HG03354 (cell line): ENCODE measurements around the gene CNP.
A peak's percentile ranks its signal among the peaks of the same experiment; 100 is the strongest.
"Not testable (repeated sequence)": the region's sequence is repeated elsewhere in the genome, so short reads cannot be mapped to it uniquely, and the experiment has no call there.

Experiments used
- ATAC-seq: cut with Tn5 transposase; IDR thresholded peaks from one replicate; pipeline ENCODE4 v1.9.1; 2021; ENCODE audit warnings: mild to moderate bottlenecking; ENCODE audit not compliant: unreplicated experiment, poor library complexity, severe bottlenecking

CNP gene

DNA sequence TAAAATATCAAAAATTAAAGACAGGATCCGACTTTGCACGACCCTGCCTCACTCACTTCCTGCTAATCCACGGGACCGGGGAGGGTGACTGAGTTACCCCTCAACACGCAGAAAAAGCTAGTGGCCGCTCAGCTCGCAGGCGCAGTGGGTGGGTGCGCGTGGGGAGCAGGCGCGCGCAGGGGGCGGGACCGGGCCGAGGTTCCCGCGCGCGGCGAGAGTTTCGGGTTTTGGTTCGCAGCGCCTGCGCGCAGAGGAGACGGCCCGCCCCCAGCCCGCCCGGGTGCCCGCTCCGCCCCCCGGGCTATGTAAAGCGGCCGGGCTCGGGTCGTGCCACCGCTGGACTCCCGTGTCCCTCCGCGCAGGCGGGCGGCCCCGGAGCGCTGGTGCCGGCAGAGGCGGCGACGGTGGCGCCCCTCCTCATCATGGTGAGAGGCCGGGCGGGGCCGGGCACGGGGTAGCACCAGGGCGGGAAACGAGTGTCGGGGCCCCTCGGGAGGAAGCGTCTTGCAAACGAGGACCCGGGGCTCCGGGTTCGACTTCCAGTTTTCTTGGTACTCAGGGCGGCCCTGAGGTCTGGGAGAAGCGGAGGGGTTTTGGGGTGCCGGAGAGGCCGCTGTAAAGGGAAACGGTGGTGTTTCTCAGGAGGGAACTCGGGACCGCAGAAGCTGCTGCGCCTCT is at the start of gene CNP:
TSS of gene CNP (plus strand) at position 333 of the 678 bp plus-strand sequence. CDS start at position 423, 90 bp downstream.
- ATAC-seq, result peak; percentile 71

DNA sequence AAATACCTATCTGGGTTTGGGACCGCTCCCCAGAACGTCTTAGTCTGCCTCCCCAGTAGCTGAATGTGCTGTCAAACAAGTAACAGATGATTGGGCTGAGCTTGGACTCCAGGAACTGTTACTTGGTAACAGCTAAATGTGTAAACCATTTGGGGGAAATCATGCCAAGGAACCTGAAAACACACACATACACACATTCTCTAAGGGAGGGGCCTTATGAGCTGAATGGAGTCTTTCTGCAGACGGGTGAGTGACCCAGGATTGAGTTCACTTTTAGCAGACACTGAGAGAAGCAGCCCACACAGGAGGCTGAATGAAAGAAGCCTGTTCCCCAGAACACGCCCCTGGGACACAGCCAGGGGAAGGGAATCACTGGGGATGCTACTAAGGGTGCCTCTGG is 49.4 kb upstream of the CNP start:
- ATAC-seq, result no peak

DNA sequence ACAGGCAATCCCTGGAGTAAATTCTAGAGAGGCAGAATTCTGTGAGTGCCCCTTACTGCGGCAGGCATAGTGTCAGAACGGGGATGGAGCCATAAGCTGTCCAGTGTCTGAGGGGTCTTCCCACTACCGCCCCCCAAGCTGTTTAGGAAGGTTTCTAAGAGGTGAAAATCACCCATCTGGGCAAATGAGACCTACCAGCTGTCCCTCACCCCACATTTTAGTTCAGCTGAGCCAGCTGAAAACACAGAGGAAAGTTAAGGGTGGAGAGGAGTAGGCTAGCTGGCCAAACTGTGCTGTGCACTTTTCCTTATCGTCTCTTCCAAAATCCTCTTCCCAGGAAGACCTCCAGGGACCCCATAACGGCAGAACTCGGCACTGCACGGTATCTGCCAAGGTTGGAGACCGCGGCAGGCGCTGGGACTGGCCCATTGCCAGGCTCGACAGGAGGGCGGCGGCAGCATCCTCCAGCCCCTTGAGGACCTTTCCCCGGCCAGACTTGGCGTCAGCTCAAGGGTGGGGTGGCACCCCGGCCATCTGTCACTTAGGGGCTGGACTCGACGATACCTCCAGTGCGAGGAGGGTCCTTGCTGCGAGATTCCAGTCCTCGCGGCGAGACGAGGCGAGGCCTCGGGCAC is 48.8 kb upstream of the CNP start:
- ATAC-seq, result peak; percentile 26

DNA sequence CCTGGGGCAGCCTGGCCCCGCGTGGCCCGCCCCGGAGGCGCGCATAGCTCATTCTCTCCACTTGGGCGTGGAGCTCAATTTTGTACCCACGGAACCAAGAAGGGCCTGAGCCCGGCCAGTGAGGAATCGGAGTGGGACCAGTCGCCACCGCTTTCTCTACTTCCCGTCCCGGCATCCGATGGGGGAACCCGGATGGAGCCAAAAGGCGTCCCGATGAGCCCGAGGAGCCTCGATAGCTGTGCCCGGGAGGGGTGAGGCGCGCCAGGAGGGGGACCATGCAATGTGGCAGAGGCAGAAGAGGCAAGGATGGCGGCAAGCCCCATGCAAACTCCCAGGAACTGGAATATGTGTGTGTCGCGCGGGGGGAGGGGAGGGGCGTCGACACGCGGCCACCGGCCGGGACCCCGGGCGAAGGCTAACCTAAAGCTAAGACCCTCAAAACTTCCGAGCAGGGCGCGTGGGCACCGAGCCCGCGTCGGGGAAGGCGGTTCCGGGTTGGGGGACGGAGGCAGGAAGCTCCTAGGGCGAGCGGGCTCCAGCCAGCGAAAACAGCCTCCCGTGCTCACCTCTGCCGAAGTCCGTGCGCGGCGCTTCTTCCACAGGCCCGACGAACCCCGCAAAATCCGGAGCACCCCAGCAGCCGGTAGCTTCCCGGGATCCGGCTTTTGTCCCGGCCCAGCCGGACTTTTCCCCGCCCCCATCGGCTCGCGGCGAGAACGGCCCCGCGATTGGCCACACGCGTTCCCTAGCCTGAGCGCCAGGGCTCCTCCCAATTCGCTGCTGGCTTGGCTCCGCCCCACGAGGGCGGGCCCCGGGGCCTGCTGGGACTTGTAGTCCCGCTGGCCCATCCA is 48.1 kb upstream of the CNP start, which contains the start of gene ACLY:
TSS of gene ACLY (minus strand) at position 638 of the 851 bp plus-strand sequence. CDS start 5,078 bp downstream, outside the sequence.
- peak; percentile 89 for ATAC-seq

DNA sequence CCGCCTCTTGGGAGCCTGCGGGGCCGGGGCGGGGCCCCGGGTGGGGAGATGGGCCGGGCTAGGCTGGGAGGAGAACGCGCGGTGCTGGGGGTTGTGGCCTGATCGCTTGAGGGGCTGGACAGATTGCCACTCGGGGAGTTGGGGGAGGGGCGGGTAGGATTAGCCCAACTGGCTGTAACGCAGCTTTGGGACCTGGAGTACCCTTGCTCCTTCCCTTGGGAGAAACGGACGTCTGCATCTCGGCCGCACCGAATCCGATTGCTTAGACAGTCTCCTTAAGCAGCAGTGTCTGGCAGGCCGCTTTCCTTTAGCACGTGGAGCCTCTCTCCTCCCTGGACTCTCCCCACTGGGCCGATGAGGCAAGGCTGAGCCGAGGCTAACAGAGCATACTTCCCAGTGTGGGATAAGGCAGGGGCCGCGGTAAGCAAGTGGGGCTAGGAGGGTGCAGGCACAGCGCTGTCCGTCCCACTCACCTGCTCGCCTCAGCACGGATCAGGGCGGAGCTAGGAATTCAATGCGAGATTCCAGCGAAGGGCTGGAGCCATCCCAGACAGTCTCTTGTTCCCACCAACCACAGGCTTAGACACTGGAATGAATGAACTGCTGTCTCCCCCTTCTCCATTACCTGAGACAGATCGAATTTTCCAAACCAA is 47.3 kb upstream of the CNP start:
- ATAC-seq, result peak; percentile 4

DNA sequence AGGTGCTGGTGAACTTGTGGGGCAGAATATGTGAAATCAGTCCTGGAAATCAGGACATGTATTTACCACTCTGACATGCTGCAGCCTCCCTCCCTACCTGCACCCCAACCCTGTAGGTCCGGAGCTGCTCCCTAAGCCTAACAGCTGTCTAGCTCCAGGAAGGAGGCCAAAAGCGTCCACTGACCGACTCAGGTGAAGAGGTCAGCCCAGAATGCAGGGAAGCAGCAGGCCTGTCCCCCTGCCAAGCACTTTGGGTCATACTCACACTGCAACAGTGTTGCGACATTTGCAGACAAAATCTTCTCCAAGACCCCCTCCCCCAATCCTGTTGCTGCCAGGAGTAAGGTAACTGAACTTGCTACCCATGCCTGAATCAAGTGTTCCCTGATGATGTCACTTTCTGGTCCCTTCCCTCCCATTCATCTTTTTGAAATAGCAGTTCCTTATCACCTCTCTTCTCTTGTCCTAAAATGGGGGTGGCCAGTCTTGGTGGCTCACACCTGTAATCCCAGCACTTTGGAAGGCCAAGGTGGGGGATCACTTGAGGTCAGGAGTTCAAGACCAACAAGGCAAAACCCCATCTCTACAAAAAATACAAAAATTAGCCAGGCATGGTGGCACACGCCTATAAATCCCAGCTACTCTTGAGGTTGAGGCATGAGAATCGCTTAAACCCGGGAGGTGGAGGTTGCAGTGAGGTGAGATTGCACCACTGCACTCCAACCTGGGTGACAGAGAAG is 46.6 kb upstream of the CNP start:
- no peak for ATAC-seq

GRCh38 chr17:41920580-41920955 is 46.0 kb upstream of the CNP start:
- no peak for ATAC-seq

GRCh38 chr17:41925991-41926590 is 40.5 kb upstream of the CNP start:
- no peak for ATAC-seq

DNA sequence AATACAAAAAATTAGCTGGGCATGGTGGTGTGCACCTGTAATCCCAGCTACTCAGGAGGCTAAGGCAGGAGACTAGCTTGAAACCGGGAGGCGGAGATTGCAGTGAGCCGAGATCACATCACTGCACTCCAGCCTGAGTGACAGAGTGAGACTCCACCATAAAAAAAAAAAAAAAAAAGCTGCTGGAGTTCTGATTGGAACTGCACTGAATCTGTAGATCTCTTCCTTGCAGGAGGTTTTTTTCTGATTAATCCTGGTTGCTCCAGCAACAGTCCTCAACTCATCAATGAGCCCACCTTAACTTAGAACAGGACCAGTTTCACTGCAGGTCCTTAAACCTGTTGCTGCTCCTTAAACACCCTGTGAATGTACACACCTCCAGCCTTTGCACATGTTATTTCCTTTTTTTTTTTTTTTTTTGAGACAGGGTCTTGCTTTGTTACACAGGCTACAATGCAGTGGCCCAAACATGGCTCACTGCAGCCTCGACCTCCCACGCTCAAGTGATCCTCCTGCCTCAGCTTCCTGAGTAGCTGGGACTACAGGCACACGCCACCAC is 37.8 kb upstream of the CNP start:
- no peak for ATAC-seq

DNA sequence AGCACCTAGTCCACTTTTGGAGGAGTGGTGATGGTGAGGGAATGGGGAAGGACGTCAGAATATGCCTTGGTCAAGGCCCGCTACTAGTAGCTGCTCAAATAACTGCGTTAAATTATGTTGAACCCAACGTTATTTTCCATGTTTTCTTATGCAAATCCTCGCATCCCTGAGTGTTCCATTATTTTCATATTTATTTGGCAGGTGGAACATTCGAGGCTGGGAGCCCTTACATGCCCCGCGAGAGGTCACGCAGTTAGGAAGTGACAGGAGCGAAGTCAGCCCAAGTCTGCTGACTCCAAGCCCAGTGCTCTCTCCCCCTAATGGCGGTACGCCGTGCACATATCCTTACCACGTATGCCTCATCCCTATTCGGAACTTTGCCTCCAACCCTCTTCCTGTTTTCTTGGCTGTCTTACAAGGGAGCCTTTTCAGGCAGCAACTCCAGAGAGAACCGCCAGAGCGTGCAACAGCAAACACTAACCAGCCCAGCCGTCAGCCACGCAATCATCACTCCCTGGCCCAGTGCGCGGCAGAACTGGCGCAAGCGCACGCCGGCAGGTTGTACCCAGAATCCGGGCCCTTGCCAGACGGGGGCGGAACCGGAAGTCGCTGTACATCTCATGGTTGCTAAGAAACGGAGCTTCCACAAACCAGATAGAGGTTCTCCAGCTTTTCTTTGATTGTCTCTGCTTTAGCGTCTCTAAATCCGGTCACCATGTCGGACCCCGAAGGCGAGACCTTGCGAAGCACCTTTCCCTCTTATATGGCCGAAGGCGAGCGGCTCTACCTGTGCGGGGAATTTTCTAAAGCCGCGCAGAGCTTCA is 36.4 kb upstream of the CNP start, which contains the start of gene ODAD4:
TSS of gene ODAD4 (plus strand) at position 609 of the 824 bp plus-strand sequence. CDS start at position 716, 107 bp downstream.
- peak; percentile 91 for ATAC-seq

GRCh38 chr17:41930833-41931156 is 35.8 kb upstream of the CNP start:
- ATAC-seq, result peak; percentile 48

DNA sequence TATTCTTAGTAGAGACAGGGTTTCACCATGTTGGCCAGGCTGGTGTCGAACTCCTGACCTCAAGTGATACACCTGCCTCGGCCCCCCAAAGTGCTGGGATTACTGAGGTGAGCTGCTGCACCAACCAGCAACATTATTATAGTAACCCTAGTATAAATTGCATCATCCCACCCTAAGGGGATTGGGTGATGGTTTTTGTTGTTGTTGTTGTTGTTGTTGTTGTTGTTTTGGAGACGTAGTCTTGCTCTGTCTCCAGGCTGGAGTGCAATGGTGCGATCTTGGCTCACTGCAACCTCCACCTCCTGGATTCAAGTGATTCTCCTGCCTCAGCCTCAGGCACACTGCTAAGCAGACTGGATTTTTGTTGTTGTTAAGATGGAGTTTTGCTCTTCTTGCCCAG is 34.9 kb upstream of the CNP start:
- ATAC-seq, result not testable (repeated sequence)

GRCh38 chr17:41932816-41933389 is 33.7 kb upstream of the CNP start:
- no peak for ATAC-seq

DNA sequence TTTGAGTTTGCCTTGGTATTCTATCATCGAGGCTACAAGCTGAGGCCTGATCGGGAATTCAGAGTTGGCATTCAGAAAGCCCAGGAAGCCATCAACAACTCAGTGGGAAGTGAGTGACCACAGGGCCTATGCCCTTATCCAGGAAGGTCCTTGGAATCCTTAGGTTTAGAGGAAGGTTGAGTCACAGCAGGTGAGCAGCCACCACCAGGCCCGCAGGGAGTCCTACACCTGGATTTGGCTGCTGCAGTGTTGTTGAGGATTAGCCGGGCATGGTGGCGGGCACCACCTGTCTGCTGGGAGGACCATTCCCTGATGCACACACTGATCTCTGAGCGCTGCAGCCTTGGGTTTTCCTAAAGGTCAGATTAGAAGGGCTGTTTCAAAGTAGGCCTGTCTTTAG is 31.0 kb upstream of the CNP start:
- no peak for ATAC-seq

DNA sequence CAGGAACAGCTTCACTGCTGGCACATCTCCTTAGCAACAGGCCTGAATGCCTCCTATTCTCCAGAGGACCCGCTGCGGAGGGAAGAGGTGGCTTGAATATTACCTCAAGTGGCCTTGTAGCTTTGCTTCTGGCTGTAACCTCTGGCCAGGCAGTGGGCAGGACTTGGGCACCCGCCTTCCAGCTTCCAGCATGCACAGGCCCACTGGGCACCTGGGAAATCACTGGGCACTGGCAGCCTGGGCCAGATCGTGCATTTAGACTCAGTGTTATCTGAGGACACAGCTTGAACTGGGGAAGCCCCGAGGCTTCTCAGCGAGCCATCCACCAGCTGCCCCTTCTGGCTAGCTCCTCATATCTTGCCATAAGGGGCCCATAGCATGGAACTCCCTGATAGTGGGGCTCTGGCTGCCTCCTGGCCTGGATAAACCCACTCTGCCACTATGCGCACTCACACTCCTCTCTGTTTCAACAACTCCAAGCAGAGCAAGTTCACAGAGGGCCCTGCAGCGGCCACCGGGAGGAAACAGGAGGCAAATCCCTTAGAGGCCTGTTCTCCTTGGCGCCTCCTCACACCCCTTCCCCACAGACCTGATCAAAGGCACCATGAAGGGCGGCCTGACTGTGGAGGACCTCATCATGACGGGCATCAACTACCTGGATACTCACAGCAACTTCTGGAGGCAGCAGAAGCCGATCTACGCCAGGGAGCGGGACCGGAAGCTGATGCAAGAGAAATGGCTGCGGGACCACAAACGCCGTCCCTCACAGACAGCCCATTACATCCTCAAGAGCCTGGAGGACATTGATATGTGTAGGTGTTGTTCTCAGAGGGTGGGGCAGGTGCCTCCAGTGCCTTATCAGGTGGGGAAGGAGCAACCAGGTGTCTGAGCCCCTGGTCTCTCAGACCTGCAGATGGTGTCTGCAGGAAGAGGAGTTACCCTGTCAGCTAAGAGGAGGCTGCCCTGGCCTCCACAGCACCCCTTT is 28.3 kb upstream of the CNP start:
- no peak for ATAC-seq

DNA sequence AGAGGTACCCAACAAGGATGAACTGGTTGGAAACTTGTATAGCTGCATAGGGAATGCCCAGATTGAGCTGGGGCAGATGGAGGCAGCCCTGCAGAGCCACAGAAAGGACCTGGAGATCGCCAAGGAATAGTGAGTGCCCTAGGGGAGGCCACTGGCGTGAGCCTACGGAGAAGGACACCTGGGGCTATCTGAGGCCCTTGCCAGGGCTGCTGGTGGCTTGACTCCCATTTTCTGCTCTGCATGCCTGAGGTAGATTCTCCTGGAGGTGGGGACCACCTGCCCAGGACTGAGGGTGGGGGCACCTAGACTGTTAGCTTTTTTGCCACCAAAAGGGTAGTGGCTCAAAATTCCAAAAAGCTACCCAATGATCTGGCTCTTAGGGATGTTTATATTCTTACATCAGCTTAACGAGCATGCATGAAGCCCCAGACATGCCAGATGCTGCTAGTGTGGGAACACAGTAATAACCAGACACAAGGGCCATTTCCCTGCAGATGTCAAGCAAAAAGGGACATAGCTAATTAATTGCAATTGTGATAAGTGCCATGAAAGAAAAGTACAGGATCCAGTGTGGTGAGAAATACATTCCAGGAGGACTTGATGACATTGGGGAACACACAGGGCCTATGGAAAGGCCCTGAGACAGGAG is 27.4 kb upstream of the CNP start:
- ATAC-seq, result no peak
